Right lobe of liver (tissue), 4 donors: ENCODE results near the gene KPTN.

Source experiments
- CTCF ChIP-seq, 4 donors: fragments of 200-600 bp in 3 of 4; fragments of 450-650 bp in 1 of 4; IDR thresholded peaks; one replicate each; pipeline versions ENCODE4 v1.5.1 to v1.8.0; 2016 to 2022; ENCODE audit warnings: antibody characterized with exemption in 4 of 4, mild to moderate bottlenecking in 2 of 4
- POLR2A ChIP-seq: fragments of 450-650 bp; IDR thresholded peaks from one replicate; pipeline ENCODE4 v1.6.1; 2017; ENCODE audit warnings: antibody characterized with exemption, mild to moderate bottlenecking
- donor health status: DM: no; HTN: no; CAD: no.
- donor health status: DM: no; HTN: no; CAD: no.
- donor health status: DM: no; HTN: yes; CAD: no.

GRCh38 chr19:47492571-47493377 lies 8.8 kb upstream of the KPTN start:
- TF ChIP-seq CTCF (IDR thresholded peaks at IDR 0.05) (no peak), POLR2A (no peak)
